Measurements from ENCODE around the gene BCL2.

DNA sequence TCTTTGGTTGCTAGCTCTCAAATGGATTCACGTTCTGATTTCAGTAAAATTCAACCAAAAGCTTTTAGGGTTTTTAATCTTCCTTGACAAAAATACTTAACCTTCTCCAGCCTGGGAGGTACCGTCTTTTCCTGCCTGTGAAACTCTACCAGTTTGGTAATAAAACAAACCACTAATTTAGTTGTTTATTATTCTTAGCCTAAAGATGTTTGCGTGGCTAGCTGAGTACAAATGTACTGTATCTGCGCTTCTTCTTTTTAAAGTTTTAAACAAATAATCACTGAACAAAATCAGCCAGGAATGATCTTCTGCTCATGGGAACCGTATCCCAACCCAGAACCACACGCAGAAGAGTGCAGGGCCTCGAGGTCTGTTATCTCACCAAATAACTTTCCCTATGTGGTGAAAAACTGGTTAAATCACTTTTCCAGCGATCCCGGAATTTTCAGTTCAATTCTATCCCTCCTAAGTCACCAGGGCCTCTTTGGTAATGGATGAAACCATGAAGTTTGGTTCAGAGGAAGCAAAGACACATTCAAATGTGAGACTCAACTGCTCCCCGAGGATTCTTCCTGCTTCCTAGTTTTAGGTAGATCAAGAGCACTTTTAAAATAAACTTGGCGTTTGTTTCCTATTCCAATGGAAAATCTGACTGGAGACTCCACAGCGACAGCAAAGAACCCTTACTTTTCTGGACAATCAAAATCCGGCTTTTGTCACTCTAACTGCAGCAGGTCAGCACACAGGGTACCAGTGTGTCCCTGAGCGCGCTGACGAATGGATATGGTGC is 36.1 kb downstream of the BCL2 start:
- TF ChIP-seq, protein P1, sequence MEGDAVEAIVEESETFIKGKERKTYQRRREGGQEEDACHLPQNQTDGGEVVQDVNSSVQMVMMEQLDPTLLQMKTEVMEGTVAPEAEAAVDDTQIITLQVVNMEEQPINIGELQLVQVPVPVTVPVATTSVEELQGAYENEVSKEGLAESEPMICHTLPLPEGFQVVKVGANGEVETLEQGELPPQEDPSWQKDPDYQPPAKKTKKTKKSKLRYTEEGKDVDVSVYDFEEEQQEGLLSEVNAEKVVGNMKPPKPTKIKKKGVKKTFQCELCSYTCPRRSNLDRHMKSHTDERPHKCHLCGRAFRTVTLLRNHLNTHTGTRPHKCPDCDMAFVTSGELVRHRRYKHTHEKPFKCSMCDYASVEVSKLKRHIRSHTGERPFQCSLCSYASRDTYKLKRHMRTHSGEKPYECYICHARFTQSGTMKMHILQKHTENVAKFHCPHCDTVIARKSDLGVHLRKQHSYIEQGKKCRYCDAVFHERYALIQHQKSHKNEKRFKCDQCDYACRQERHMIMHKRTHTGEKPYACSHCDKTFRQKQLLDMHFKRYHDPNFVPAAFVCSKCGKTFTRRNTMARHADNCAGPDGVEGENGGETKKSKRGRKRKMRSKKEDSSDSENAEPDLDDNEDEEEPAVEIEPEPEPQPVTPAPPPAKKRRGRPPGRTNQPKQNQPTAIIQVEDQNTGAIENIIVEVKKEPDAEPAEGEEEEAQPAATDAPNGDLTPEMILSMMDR (IDR thresholded peaks at IDR 0.05), result no peak
- no peak for TF ChIP-seq ZFX (IDR thresholded peaks at IDR 0.05; ENCODE audit: borderline replicate concordance)
